Naive thymus-derived CD8-positive, alpha-beta T cell (primary cell): ENCODE results near the gene ZNF214. TPM values are rescaled to one million over a fixed set of nuclear protein-coding genes. Genes with fewer than 3 reads are reported as not detected.
"Not testable (repeated sequence)": the region's sequence is repeated elsewhere in the genome, so short reads cannot be mapped to it uniquely, and the experiment has no call there.

Experiments
- ATAC-seq, 2 donors: fragments of 150-1000 bp; cut with Tn5 transposase in 1 of 2; sonication (Bioruptor Pico), chemical (Tn5 transposase) in 1 of 2; 1 replicate in 1 of 2; 2 replicates in 1 of 2; pipeline ENCODE4 v1.10.0; 2021; ENCODE audit warnings: mild to moderate bottlenecking in 2 of 2, moderate library complexity in 2 of 2
- POLR2A ChIA-PET: fragments of 350-600 bp; sonication (Branson Sonifier 250); formaldehyde crosslinking; loops from one replicate; lab custom pipeline; 2021; ENCODE audit warnings: antibody characterized with exemption; lab: Charles Lee
- DNase-seq, 10 donors: peaks; one replicate each; pipeline versions ENCODE4 v3.0.0 to v3.0.0-alpha.2; 2020 to 2022
- H3K27ac Mint-ChIP-seq, 10 donors: one replicate each; pipeline ENCODE4 v1.8.0; 2020 to 2022; ENCODE audit warnings: mild to moderate bottlenecking in 10 of 10, mixed read lengths in 10 of 10, moderate library complexity in 4 of 10, inconsistent platforms in 1 of 10
- H3K27me3 Mint-ChIP-seq, 5 donors: one replicate each; pipeline ENCODE4 v1.8.0; 2021 to 2022; ENCODE audit warnings: mixed read lengths in 5 of 5
- H3K36me3 Mint-ChIP-seq, 3 donors: one replicate each; pipeline ENCODE4 v1.8.0; 2020 to 2022; ENCODE audit warnings: mixed read lengths in 3 of 3, mild to moderate bottlenecking in 2 of 3, inconsistent platforms in 1 of 3
- H3K4me1 Mint-ChIP-seq, 4 donors: one replicate each; pipeline ENCODE4 v1.8.0; 2021 to 2022; ENCODE audit warnings: mixed read lengths in 4 of 4
- H3K4me3 Mint-ChIP-seq, 10 donors: one replicate each; pipeline ENCODE4 v1.8.0; 2020 to 2022; ENCODE audit warnings: mild to moderate bottlenecking in 10 of 10, mixed read lengths in 10 of 10, moderate library complexity in 6 of 10, inconsistent platforms in 1 of 10
- H3K9me3 Mint-ChIP-seq, 9 donors: one replicate each; pipeline ENCODE4 v1.8.0; 2020 to 2022; ENCODE audit warnings: mixed read lengths in 9 of 9, mild to moderate bottlenecking in 3 of 9, inconsistent platforms in 1 of 9, moderate library complexity in 1 of 9
- polyA plus RNA-seq, 3 donors: library from polyadenylated mRNA; unstranded; fragments of 300-500 nt; fragmentation: Illumina TruSeq; gene quantifications; one replicate each; pipeline ENCODE4 v1.2.3, GENCODE V29; 2021
- total RNA-seq, 8 experiments: library from RNA in 2 of 8; stranded (reverse) in 2 of 8; gene quantifications; one replicate each; pipeline ENCODE4 v1.2.3 and lab custom pipeline; 2021 to 2026

Gene ZNF214
- total and polyA plus RNA-seq, 5 experiments from 2014 or later: not detected

- no peak overlapping the region for H3K27ac Mint-ChIP-seq
- H3K9me3 Mint-ChIP-seq: no peaks in the 10 kb centered on the region
- no peak overlapping the region for H3K4me3 Mint-ChIP-seq
- H3K4me1 Mint-ChIP-seq: peaks cover 3 to 9% (median 5%) of the 10 kb centered on the region in 4 donors
- POLR2A ChIA-PET: no interaction called here
- peaks cover 22 to 45% (median 34%) of the 10 kb centered on the region in 5 donors for H3K27me3 Mint-ChIP-seq
- no peaks in the 10 kb centered on the region for H3K36me3 Mint-ChIP-seq
- DNase-seq: no peak
- no peak for ATAC-seq
Measured at GRCh38 chr11:7021318-7021717, 1.2 kb upstream of the ZNF214 start.

GRCh38 chr11:7019500-7020182 lies 505 bp downstream of the ZNF214 start:
- H3K9me3 Mint-ChIP-seq: no peaks in the 10 kb centered on the region
- no peak overlapping the region for H3K27ac Mint-ChIP-seq
- no peaks in the 10 kb centered on the region for H3K36me3 Mint-ChIP-seq
- peak overlapping the region in 5 of 10 donors; percentile 7 to 66 (median 28) for H3K4me3 Mint-ChIP-seq
- POLR2A ChIA-PET: no interaction called here
- peaks cover 3 to 9% (median 5%) of the 10 kb centered on the region in 4 donors for H3K4me1 Mint-ChIP-seq
- DNase-seq: peak in 1 of 10 donors; percentile 40
- no peak for ATAC-seq
- H3K27me3 Mint-ChIP-seq: peaks cover 22 to 45% (median 34%) of the 10 kb centered on the region in 5 donors

DNA sequence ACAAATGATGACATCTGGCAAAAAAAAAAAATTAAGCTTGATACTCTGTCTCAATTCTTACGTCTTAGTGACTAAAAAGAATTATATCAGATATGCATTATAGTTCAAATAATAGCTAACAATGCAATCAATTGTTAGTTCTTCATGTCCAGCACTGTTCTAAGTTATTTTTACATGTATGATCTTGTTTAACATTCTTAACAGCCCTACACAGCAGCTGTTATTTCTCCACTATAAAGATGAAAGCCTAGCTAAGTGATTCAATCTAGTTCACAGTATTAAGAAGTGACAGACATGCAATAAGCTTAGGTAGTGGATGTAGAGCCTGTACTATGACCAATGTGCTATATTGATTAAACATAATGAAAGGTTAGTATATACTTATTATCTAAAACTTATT lies 4.1 kb downstream of the ZNF214 start:
- ATAC-seq (no peak), DNase-seq (no peak)
- peaks cover 3 to 9% (median 5%) of the 10 kb centered on the region in 4 donors for H3K4me1 Mint-ChIP-seq
- H3K9me3 Mint-ChIP-seq: no peaks in the 10 kb centered on the region
- no peaks in the 10 kb centered on the region for H3K36me3 Mint-ChIP-seq
- POLR2A ChIA-PET: no interaction called here
- H3K27ac Mint-ChIP-seq: no peak overlapping the region
- H3K4me3 Mint-ChIP-seq: no peak overlapping the region
- H3K27me3 Mint-ChIP-seq: peaks cover 12 to 28% (median 19%) of the 10 kb centered on the region in 5 donors

GRCh38 chr11:7014118-7014517 lies 6.0 kb downstream of the ZNF214 start:
- H3K4me1 Mint-ChIP-seq: no peaks in the 10 kb centered on the region
- DNase-seq (no peak), ATAC-seq (no peak)
- no peak overlapping the region for H3K4me3 Mint-ChIP-seq
- H3K36me3 Mint-ChIP-seq: no peaks in the 10 kb centered on the region
- POLR2A ChIA-PET: no interaction called here
- peaks cover 8 to 16% (median 10%) of the 10 kb centered on the region in 5 donors for H3K27me3 Mint-ChIP-seq
- no peak overlapping the region for H3K27ac Mint-ChIP-seq
- H3K9me3 Mint-ChIP-seq: peaks cover 0 to 1% (median 0%) of the 10 kb centered on the region in 9 donors

GRCh38 chr11:7004482-7004881 lies 15.7 kb downstream of the ZNF214 start:
- H3K4me1 Mint-ChIP-seq: no peaks in the 10 kb centered on the region
- H3K4me3 Mint-ChIP-seq: no peak overlapping the region
- H3K9me3 Mint-ChIP-seq: no peaks in the 10 kb centered on the region
- no peak for ATAC-seq
- no peaks in the 10 kb centered on the region for H3K36me3 Mint-ChIP-seq
- peaks cover 14 to 56% (median 28%) of the 10 kb centered on the region in 5 donors for H3K27me3 Mint-ChIP-seq
- no peak for DNase-seq
- H3K27ac Mint-ChIP-seq: no peak overlapping the region
- POLR2A ChIA-PET: no interaction called here

GRCh38 chr11:6995703-6996102 lies 24.4 kb downstream of the ZNF214 start:
- H3K4me1 Mint-ChIP-seq: no peaks in the 10 kb centered on the region
- no peaks in the 10 kb centered on the region for H3K36me3 Mint-ChIP-seq
- no peak overlapping the region for H3K27ac Mint-ChIP-seq
- DNase-seq (no peak), ATAC-seq (no peak)
- POLR2A ChIA-PET: no interaction called here
- H3K9me3 Mint-ChIP-seq: no peaks in the 10 kb centered on the region
- no peak overlapping the region for H3K4me3 Mint-ChIP-seq
- H3K27me3 Mint-ChIP-seq: peaks cover 3 to 33% (median 16%) of the 10 kb centered on the region in 5 donors

DNA sequence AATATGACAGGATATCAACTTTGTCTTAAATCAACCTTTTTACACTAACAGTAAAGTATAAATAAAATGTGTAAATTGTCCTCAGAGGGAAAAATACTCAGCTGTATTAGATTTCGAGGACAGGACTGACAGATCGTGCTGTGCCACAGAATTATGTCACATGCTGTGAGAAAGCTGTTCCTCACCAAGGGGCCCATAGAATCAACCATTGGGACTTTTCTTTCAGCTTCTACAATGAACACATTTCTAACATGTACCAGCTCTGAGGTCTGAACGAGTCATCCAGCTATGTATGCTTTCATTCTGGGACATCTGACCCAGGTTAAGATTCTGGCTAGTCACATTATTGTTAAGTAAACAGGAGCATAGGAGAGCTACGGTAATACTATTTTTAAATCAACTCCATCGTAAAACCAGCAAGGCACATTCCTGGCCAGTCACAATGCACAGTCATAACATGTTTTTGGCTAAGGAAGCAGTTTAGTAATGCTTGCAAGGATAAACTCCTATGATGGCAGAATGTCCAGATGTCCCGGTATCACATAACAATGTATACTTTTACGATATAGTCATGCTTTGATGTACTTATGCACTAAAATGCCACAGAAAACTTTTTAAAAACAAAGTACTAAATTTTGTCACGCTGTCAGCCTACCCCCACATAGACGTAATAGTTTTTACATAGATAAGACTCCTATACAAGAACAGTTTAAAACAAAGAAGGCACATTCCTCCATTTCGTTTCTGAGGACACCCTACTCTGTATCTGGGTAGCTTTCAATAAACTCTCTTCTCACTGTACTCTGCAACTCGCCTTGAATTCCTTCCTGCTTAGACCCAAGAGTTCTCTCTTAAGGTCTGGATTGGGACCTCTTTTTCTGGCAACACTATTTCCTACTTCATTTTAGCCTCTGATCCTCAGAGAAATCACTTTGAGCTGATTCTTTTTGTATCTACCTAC lies 27.4 kb downstream of the ZNF214 start:
- peaks cover 0 to 4% (median 2%) of the 10 kb centered on the region in 5 donors for H3K27me3 Mint-ChIP-seq
- H3K9me3 Mint-ChIP-seq: no peaks in the 10 kb centered on the region
- H3K36me3 Mint-ChIP-seq: no peaks in the 10 kb centered on the region
- no peak for DNase-seq
- no peak overlapping the region for H3K4me3 Mint-ChIP-seq
- no peak for ATAC-seq
- H3K4me1 Mint-ChIP-seq: no peaks in the 10 kb centered on the region
- POLR2A ChIA-PET: no interaction called here
- H3K27ac Mint-ChIP-seq: no peak overlapping the region

DNA sequence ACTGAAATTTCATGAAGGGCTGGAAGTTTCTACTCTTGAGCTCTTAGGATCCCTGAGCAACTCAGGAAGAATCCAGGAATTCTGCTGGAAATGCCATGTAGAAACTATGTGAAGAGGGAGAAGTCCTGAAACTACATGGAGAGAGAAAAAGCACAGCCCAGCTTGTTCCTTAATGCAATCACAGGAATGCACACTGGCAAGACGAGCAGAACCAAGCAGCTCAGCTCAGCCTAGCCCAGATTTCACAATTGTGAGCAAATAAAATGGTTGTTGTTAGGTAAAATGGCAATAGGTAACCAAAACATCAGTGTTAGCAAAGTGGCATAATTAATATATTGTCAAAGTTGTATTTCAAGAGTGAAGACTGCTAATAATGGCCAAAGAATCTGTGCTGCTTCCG lies 28.1 kb downstream of the ZNF214 start:
- POLR2A ChIA-PET: no interaction called here
- Mint-ChIP-seq H3K27me3 (peaks cover 0 to 2% (median 0%) of the 10 kb centered on the region in 5 donors), H3K4me3 (no peak overlapping the region), H3K36me3 (no peaks in the 10 kb centered on the region), H3K4me1 (no peaks in the 10 kb centered on the region), H3K9me3 (peaks cover 0 to 2% (median 0%) of the 10 kb centered on the region in 9 donors), H3K27ac (no peak overlapping the region)
- DNase-seq: no peak
- ATAC-seq: no peak

GRCh38 chr11:6991227-6991626 lies 28.9 kb downstream of the ZNF214 start:
- no peak for DNase-seq
- ATAC-seq: no peak
- POLR2A ChIA-PET: no interaction called here
- Mint-ChIP-seq H3K9me3 (peaks cover 0 to 3% (median 0%) of the 10 kb centered on the region in 9 donors), H3K4me1 (no peaks in the 10 kb centered on the region), H3K4me3 (no peak overlapping the region), H3K36me3 (no peaks in the 10 kb centered on the region), H3K27me3 (peaks cover 0 to 2% (median 0%) of the 10 kb centered on the region in 5 donors), H3K27ac (no peak overlapping the region)

DNA sequence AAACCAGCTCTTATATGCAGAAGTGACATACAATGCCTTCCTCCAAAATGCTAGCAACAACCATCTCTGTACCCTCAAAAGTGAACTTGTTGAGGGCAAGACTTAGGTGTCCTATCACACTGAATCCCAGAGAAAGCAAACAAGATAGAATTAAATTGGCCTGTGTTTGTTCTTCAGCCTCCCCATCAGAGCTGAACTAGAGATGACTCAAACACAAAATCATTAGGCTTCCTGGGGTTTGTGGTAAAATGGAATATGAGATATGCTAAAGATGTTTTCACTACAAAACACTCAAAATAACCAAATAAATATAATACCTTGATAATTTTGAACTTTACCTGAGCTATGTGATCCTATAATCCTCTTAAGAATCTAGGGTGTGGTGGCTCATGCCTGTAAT lies 31.6 kb downstream of the ZNF214 start:
- Mint-ChIP-seq H3K27me3 (peaks cover 0 to 2% (median 0%) of the 10 kb centered on the region in 5 donors), H3K36me3 (no peaks in the 10 kb centered on the region), H3K4me3 (no peak overlapping the region), H3K4me1 (no peaks in the 10 kb centered on the region), H3K9me3 (peaks cover 0 to 6% (median 0%) of the 10 kb centered on the region in 9 donors), H3K27ac (no peak overlapping the region)
- DNase-seq (no peak), ATAC-seq (no peak)
- POLR2A ChIA-PET: no interaction called here

DNA sequence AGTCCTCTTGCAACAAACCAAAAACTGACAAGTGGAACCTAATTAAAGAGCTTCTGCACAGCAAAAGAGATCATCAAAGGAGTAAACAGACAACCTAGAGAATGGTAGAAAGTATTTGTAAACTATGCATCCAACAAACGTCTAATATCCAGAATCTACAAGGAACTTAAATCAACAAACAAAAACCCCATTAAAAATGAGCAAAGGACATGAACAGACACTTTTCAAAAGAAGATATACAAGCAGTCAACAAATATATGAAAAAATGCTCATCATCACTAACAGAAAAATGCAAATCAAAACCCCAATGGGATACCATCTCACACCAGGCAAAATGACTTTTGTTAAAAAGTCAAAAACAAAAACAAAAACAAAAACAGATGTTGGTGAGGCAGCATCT lies 33.7 kb downstream of the ZNF214 start:
- Mint-ChIP-seq H3K36me3 (no peaks in the 10 kb centered on the region), H3K27me3 (peaks cover 0 to 4% (median 0%) of the 10 kb centered on the region in 5 donors), H3K4me1 (no peaks in the 10 kb centered on the region), H3K4me3 (no peak overlapping the region), H3K27ac (no peak overlapping the region), H3K9me3 (peaks cover 0 to 11% (median 2%) of the 10 kb centered on the region in 9 donors)
- ATAC-seq (no peak), DNase-seq (no peak)
- POLR2A ChIA-PET: no interaction called here

DNA sequence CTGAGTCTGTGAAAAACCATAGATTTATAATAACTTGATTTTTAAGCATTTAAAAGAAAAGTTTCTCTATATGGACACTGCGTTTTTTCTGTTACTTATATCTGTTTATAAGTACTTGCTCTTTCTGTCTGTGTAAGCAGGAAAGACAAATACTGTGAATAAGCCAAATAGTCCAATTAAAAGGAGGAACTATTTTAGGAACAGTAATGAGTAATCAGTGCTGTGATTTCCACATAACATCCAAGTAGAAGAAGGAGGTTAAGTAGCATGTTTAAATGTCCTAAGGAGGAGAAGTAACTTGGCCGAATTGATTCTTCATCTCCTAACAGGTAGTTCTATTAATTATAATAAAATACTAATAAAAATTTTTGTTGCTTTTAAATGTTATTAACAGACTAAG lies 40.8 kb downstream of the ZNF214 start:
- ATAC-seq: no peak
- peaks cover 4 to 12% (median 9%) of the 10 kb centered on the region in 5 donors for H3K27me3 Mint-ChIP-seq
- H3K9me3 Mint-ChIP-seq: peaks cover 0 to 9% (median 5%) of the 10 kb centered on the region in 9 donors
- H3K27ac Mint-ChIP-seq: no peak overlapping the region
- H3K4me3 Mint-ChIP-seq: no peak overlapping the region
- POLR2A ChIA-PET: no interaction called here
- H3K36me3 Mint-ChIP-seq: no peaks in the 10 kb centered on the region
- DNase-seq: no peak
- H3K4me1 Mint-ChIP-seq: no peaks in the 10 kb centered on the region

- DNase-seq: not testable (repeated sequence)
Measured at GRCh38 chr11:6969854-6970253, 50.3 kb downstream of the ZNF214 start.

More at GRCh38 chr11:6969854-6970253, 50.3 kb downstream of the ZNF214 start:
- POLR2A ChIA-PET, H3K4me3 Mint-ChIP-seq, H3K36me3 Mint-ChIP-seq, H3K27me3 Mint-ChIP-seq, H3K27ac Mint-ChIP-seq, ATAC-seq, H3K4me1 Mint-ChIP-seq: not testable (repeated sequence)
- H3K9me3 Mint-ChIP-seq: peaks cover 0 to 21% (median 2%) of the 10 kb centered on the region in 9 donors
